Measurements from ENCODE around the gene CA5A.
"Not testable (repeated sequence)": the region's sequence is repeated elsewhere in the genome, so short reads cannot be mapped to it uniquely, and the experiment has no call there.

CA5A gene

DNA sequence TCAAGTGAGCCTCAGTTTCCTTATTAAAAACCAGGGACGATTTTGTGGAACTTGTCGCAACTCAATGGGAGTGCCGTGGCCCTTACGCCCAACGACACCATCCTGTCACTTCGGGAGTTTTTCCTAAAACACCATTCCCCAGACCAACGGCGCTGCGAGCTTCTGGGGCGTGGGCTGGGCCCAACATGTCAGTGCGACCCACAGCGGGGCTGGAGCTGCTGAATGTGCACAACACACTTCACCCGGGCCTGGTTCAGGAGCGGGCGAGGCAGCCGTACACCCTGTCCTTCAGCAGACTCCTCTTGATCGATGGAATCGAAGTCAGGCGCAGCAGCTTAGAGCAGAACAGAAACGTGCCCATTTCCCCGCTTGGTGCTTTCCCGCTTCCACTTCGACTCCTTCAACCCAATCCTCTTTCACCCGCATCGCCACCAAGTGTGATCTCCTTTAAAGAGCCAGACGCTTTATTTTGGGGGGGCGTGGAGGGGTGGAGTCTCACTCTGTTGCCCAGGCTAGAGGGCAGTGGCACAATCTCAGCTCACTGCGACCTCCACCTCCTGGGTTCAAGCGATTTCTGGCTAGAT is 53.8 kb downstream of the CA5A start:
- FAIRE-seq = no peak
- DNase-seq (ENCODE audit: insufficient read length, low spot score) = no peak
- TF ChIP-seq, protein P1, sequence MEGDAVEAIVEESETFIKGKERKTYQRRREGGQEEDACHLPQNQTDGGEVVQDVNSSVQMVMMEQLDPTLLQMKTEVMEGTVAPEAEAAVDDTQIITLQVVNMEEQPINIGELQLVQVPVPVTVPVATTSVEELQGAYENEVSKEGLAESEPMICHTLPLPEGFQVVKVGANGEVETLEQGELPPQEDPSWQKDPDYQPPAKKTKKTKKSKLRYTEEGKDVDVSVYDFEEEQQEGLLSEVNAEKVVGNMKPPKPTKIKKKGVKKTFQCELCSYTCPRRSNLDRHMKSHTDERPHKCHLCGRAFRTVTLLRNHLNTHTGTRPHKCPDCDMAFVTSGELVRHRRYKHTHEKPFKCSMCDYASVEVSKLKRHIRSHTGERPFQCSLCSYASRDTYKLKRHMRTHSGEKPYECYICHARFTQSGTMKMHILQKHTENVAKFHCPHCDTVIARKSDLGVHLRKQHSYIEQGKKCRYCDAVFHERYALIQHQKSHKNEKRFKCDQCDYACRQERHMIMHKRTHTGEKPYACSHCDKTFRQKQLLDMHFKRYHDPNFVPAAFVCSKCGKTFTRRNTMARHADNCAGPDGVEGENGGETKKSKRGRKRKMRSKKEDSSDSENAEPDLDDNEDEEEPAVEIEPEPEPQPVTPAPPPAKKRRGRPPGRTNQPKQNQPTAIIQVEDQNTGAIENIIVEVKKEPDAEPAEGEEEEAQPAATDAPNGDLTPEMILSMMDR (IDR thresholded peaks at IDR 0.05; ENCODE audit: insufficient read depth, missing control alignments) = no peak

DNA sequence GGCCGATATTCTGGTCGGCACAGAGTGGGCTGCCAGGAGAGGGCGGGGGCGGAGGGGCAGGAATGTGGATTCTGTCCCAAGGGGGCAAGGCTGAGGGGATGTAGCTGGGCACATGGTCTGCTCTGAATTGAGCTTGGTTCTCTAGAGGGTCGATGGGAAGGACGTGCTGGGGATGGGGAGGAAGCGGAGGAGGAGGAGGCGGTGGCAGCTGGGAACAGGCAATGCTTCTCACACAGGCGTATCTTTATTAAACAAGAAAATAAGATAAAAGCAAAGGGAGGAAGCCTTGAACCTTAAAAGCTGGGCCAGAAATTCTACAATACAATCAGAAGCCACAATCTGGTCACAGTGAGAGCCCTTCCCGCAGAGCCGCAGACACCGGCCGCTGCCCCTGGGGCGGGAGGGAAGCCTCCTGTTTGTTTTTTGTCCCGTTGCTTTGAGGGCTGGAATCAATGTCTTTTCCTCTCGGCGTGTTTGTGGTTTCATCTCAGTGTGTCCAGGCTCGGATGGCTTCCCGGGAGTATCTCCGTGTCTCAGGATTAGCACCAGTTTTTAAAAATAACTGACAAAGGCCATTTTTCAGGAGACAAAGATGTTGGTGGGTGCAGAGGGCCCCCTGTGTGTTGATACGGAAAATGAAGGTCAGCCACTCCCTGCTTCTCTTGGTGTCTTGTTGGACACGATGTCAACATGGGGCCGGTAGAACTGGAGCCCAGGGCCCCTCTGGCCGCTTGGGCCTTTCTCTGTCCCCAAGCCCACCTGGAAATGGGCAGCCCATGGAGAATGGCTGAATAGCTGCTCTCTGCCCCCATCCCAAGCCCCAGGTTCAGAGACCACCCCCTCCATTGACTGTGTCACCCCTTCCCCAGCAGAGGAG is 54.8 kb downstream of the CA5A start:
- TF ChIP-seq, protein P1 (IDR thresholded peaks at IDR 0.05; ENCODE audit: insufficient read depth, missing control alignments) = no peak
- FAIRE-seq (no peak), DNase-seq (ENCODE audit: insufficient read length, low spot score) (no peak)

DNA sequence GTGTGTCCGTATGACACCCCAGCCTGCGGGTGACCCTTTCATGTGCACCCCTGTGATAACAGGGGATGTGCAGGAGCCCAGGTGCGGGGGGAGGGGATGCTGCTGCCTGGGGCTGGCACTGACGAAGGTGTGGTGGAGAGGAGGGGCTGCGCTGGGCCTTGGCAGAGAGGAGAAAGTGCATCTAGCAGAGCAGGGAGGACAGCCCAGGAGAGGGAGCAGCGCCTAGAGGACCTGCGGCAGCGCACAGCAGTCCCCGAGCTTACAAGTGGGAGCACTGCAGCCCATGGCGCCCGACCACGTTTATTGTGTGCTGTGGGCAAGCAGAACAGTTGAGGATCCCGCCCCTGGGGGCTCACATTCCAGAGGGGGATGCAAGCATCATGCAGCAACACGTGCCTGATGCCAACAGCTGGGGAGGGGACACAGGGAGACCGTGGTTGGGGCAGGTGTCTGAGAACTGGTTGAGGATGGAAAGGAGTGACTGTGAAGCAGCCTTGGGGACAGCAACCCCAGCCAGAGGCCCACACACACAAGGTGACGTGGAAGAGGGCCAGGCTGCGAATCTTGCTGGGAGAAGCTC is 56.1 kb downstream of the CA5A start:
- TF ChIP-seq, protein P1 (IDR thresholded peaks at IDR 0.05; ENCODE audit: insufficient read depth, missing control alignments) = no peak
- no peak for FAIRE-seq
- no peak for DNase-seq (ENCODE audit: insufficient read length, low spot score)

DNA sequence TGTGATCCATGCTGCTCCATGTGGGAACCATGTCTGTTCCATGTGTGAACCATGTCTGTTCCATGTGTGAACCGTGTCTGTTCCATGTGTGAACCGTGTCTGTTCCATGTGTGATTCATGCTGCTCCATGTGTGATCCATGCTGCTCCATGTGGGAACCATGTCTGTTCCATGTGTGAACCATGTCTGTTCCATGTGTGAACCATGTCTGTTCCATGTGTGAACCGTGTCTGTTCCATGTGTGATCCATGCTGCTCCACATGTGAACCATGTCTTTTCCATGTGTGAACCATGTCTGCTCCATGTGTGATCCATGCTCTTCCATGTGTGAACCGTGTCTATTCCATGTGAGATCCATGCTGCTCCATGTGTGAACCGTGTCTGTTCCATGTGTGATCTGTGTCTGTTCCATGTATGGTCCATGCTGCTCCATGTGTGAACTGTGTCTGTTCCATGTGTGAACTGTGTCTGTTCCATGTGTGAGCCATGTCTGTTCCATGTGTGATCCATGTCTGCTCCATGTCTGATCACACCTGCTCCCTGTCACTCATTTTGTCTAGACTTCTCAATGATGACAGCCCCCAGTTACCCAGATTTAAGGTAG is 56.8 kb downstream of the CA5A start:
- not testable (repeated sequence) for FAIRE-seq; DNase-seq (ENCODE audit: insufficient read length, low spot score)

DNA sequence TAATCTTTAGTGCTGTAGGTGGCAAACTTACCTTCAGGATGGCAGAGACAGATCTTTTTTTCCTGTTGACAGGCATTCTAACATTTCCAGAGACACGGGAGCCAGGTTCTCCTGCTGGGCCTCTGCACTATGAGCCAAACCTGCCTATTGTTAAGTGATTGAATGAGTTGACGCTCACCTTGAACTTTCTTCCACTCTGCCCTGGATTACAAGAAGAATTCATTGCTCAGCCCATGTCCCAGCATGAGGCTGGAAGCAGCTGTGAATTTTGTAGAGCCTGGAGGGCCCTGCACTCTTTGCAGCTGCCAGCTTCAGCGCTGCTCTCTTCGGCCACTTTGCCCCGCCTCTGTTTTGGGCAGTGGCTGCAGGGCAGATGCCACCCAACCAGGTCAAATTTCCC is 57.6 kb downstream of the CA5A start:
- FAIRE-seq (no peak), DNase-seq (ENCODE audit: insufficient read length, low spot score) (no peak)
- TF ChIP-seq, protein P1 (IDR thresholded peaks at IDR 0.05; ENCODE audit: insufficient read depth, missing control alignments) = no peak

DNA sequence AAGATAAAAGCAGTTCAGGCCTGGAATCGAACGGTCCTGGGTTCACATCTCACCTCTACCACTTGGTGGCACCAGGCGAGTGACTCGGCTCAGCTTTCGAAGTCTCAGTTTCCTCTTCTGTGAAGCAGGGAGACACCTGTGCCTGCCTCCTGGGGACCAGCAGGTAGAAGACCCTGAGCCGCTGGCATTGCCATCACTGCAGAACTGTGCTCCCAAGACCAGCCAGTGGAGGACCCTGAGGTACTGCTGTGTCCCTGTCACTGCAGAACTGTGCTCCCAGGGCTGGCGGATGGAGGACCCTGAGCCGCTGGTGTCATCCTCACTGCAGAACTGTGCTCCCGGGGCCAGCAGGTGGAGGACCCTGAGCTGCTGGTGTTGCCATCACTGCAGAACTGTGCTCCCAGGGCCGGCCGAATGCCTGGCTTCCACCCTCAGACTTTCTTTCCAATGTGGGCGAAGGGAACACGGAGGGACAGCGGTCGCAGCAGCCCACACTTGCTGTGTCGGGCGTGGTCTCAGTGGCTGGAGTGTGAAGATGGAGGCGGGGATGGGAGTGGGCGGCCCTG is 58.3 kb downstream of the CA5A start:
- FAIRE-seq (no peak), DNase-seq (ENCODE audit: insufficient read length, low spot score) (no peak)
- TF ChIP-seq, protein P1 (IDR thresholded peaks at IDR 0.05; ENCODE audit: insufficient read depth, missing control alignments) = peak; percentile 14

Measured in D721Med (cell line).